ENCODE data around the gene GRM4. TPM values are rescaled to one million over a fixed set of nuclear protein-coding genes. Genes with fewer than 3 reads are reported as not detected.

The GRM4 gene
- polyA plus RNA-seq, 4 donors: 0.07 to 0.09 TPM; not detected in 2

- FAIRE-seq (no peak), DNase-seq (no peak)
- Histone ChIP-seq H3K27me3 (ENCODE audit: control insufficient read depth in 3 of 3, insufficient read depth in 3 of 3, low read length in 3 of 3) (peaks cover 0 to 32% (median 4%) of the 10 kb centered on the region in 3 donors), H3K36me3 (ENCODE audit: control insufficient read depth in 3 of 3, insufficient read depth in 2 of 3, low read depth in 1 of 3, low read length in 3 of 3) (no peaks in the 10 kb centered on the region), H3K4me3 (ENCODE audit: low read depth in 1 of 3, low read length in 3 of 3) (no peak overlapping the region), H3K9me3 (ENCODE audit: control insufficient read depth in 2 of 2, insufficient read depth in 1 of 2, low read depth in 1 of 2, low read length in 1 of 2) (no peaks in the 10 kb centered on the region), H3K27ac (ENCODE audit: low read depth in 1 of 3, low read length in 2 of 3) (no peak overlapping the region), H3K4me1 (ENCODE audit: control insufficient read depth in 3 of 3, insufficient read depth in 2 of 3, low read depth in 1 of 3, low read length in 2 of 3) (no peaks in the 10 kb centered on the region)
- 50 to 65% (median 55%) methylated on average over 21 of the region's 21 CpGs for WGBS, 3 donors
Measured at GRCh38 chr6:34066772-34067770, 78.8 kb downstream of the GRM4 start.

DNA sequence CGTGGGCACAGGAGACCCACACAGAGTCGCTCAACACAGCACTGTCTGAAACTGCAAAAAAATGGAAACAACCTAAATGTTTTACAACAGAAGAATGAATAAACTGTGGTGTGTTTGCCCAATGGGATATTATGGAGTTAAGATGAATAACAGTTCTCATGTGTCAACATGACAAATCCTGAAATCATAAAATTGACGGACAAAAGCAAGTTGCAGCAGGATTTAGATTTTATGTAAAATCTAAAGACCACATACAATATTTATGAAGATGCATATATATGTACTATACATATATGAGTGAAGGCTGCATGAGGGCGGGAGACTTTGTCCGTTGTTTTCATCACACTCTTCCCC is 79.7 kb downstream of the GRM4 start:
- Histone ChIP-seq H3K36me3 (ENCODE audit: control insufficient read depth in 3 of 3, insufficient read depth in 2 of 3, low read depth in 1 of 3, low read length in 3 of 3) (no peaks in the 10 kb centered on the region), H3K4me1 (ENCODE audit: control insufficient read depth in 3 of 3, insufficient read depth in 2 of 3, low read depth in 1 of 3, low read length in 2 of 3) (no peaks in the 10 kb centered on the region), H3K27me3 (ENCODE audit: control insufficient read depth in 3 of 3, insufficient read depth in 3 of 3, low read length in 3 of 3) (peaks cover 0 to 32% (median 4%) of the 10 kb centered on the region in 3 donors), H3K4me3 (ENCODE audit: low read depth in 1 of 3, low read length in 3 of 3) (no peak overlapping the region), H3K9me3 (ENCODE audit: control insufficient read depth in 2 of 2, insufficient read depth in 1 of 2, low read depth in 1 of 2, low read length in 1 of 2) (no peaks in the 10 kb centered on the region), H3K27ac (ENCODE audit: low read depth in 1 of 3, low read length in 2 of 3) (no peak overlapping the region)
- DNase-seq: no peak
- FAIRE-seq: no peak
- 61 to 65% (median 63%) methylated on average over 5 of the region's 5 CpGs for WGBS, 3 donors

DNA sequence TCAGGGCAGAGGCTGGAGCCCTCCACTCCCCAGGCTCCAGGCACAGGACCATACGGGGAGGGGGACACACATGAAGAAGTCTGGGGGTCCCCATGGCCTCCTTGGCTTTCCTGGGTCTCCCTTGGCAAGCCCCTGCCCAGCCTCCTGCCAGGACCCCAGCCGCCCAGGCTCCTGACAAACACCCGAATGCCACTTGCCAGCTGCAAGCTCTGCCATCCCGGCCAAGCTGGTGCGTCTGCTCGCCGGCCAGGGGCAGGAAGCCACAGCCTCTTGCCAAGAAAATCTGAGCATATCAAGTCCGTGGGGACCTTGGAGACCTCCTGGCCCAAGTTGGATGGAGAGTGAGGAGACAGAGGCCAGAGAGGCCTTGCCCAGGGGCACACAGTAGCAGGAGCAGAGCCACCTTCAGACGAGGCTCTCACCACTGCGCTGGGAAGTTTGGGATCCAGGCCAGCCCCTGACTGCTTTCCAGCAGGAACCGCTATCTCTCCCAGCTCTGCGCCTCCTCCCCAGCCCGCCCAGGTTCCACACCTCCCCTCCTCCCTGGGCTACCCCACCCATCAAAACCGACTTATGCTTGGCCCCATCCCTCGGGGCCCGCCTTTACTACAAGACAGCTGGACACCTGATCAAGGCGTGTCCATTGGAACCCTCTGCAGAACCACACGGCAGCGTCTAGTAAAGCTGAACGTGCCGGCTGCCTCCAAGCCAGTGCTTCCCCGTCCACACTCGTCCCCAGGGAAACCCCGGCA is 80.2 kb downstream of the GRM4 start:
- WGBS, 3 donors: 36 to 54% (median 44%) methylated on average over 24 of the region's 24 CpGs
- Histone ChIP-seq H3K27me3 (ENCODE audit: control insufficient read depth in 3 of 3, insufficient read depth in 3 of 3, low read length in 3 of 3) (peaks cover 0 to 34% (median 4%) of the 10 kb centered on the region in 3 donors), H3K36me3 (ENCODE audit: control insufficient read depth in 3 of 3, insufficient read depth in 2 of 3, low read depth in 1 of 3, low read length in 3 of 3) (no peaks in the 10 kb centered on the region), H3K4me1 (ENCODE audit: control insufficient read depth in 3 of 3, insufficient read depth in 2 of 3, low read depth in 1 of 3, low read length in 2 of 3) (no peaks in the 10 kb centered on the region), H3K27ac (ENCODE audit: low read depth in 1 of 3, low read length in 2 of 3) (no peak overlapping the region), H3K4me3 (ENCODE audit: low read depth in 1 of 3, low read length in 3 of 3) (no peak overlapping the region), H3K9me3 (ENCODE audit: control insufficient read depth in 2 of 2, insufficient read depth in 1 of 2, low read depth in 1 of 2, low read length in 1 of 2) (no peaks in the 10 kb centered on the region)
- DNase-seq (no peak), FAIRE-seq (no peak)

- H3K4me1 ChIP-seq (ENCODE audit: control insufficient read depth in 3 of 3, insufficient read depth in 2 of 3, low read depth in 1 of 3, low read length in 2 of 3): no peaks in the 10 kb centered on the region
- H3K27ac ChIP-seq (ENCODE audit: low read depth in 1 of 3, low read length in 2 of 3): no peak overlapping the region
- no peaks in the 10 kb centered on the region for H3K36me3 ChIP-seq (ENCODE audit: control insufficient read depth in 3 of 3, insufficient read depth in 2 of 3, low read depth in 1 of 3, low read length in 3 of 3)
- DNase-seq (no peak), FAIRE-seq (no peak)
- H3K9me3 ChIP-seq (ENCODE audit: control insufficient read depth in 2 of 2, insufficient read depth in 1 of 2, low read depth in 1 of 2, low read length in 1 of 2): no peaks in the 10 kb centered on the region
- 71 to 86% (median 72%) methylated on average over 7 of the region's 7 CpGs for WGBS, 3 donors
- peaks cover 0 to 34% (median 4%) of the 10 kb centered on the region in 3 donors for H3K27me3 ChIP-seq (ENCODE audit: control insufficient read depth in 3 of 3, insufficient read depth in 3 of 3, low read length in 3 of 3)
- H3K4me3 ChIP-seq (ENCODE audit: low read depth in 1 of 3, low read length in 3 of 3): no peak overlapping the region
Measured at GRCh38 chr6:34064675-34065074, 81.2 kb downstream of the GRM4 start.

DNA sequence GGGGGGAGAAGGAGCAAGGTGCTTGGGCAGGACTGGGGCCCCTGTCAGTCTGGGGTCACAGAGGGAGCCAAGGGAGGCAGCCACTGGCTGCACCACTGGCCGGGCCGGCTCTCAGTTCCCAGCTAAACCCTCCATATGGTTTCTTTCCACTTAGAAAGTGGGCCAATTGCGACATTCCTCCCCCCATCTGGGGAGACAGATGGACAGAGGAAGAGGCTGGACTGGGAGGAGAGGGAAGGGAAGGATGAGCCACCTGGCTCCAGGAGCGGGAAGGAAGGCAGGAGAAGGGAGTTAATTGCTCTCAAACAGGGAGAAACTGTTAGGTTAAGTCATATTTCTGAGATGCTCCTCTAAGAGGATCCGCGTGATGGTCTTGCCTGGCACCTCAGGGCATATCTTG is 82.2 kb downstream of the GRM4 start:
- WGBS, 3 donors: 65 to 77% (median 66%) methylated on average over 6 of the region's 6 CpGs
- FAIRE-seq: no peak
- Histone ChIP-seq H3K4me1 (ENCODE audit: control insufficient read depth in 3 of 3, insufficient read depth in 2 of 3, low read depth in 1 of 3, low read length in 2 of 3) (no peaks in the 10 kb centered on the region), H3K27ac (ENCODE audit: low read depth in 1 of 3, low read length in 2 of 3) (no peak overlapping the region), H3K27me3 (ENCODE audit: control insufficient read depth in 3 of 3, insufficient read depth in 3 of 3, low read length in 3 of 3) (peaks cover 0 to 31% (median 4%) of the 10 kb centered on the region in 3 donors), H3K9me3 (ENCODE audit: control insufficient read depth in 2 of 2, insufficient read depth in 1 of 2, low read depth in 1 of 2, low read length in 1 of 2) (no peaks in the 10 kb centered on the region), H3K36me3 (ENCODE audit: control insufficient read depth in 3 of 3, insufficient read depth in 2 of 3, low read depth in 1 of 3, low read length in 3 of 3) (no peaks in the 10 kb centered on the region), H3K4me3 (ENCODE audit: low read depth in 1 of 3, low read length in 3 of 3) (no peak overlapping the region)
- no peak for DNase-seq

DNA sequence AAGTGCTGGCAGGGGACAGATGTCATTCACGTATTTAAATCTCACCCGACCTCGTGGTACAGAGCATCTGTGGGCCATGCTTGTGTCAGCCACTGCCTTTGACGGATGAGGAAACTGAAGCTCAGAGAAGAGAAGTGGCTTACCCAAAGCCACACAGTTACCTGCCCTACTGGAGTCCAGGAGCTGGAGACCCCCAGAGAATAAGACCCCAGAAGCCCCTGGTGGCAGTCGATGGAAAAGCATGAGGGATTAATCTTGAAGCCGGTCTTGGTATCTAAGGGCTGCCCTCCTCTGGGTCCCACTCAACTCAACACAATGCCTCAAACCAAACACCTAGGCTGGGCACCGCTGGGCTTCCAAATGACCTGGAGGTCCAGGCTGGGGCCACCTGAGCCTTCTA is 83.1 kb downstream of the GRM4 start:
- H3K4me1 ChIP-seq (ENCODE audit: control insufficient read depth in 3 of 3, insufficient read depth in 2 of 3, low read depth in 1 of 3, low read length in 2 of 3): no peaks in the 10 kb centered on the region
- WGBS, 3 donors: 72 to 76% (median 73%) methylated on average over 7 of the region's 7 CpGs
- H3K36me3 ChIP-seq (ENCODE audit: control insufficient read depth in 3 of 3, insufficient read depth in 2 of 3, low read depth in 1 of 3, low read length in 3 of 3): no peaks in the 10 kb centered on the region
- no peak overlapping the region for H3K4me3 ChIP-seq (ENCODE audit: low read depth in 1 of 3, low read length in 3 of 3)
- peaks cover 0 to 28% (median 4%) of the 10 kb centered on the region in 3 donors for H3K27me3 ChIP-seq (ENCODE audit: control insufficient read depth in 3 of 3, insufficient read depth in 3 of 3, low read length in 3 of 3)
- FAIRE-seq: no peak
- no peak for DNase-seq
- no peaks in the 10 kb centered on the region for H3K9me3 ChIP-seq (ENCODE audit: control insufficient read depth in 2 of 2, insufficient read depth in 1 of 2, low read depth in 1 of 2, low read length in 1 of 2)
- H3K27ac ChIP-seq (ENCODE audit: low read depth in 1 of 3, low read length in 2 of 3): no peak overlapping the region

DNA sequence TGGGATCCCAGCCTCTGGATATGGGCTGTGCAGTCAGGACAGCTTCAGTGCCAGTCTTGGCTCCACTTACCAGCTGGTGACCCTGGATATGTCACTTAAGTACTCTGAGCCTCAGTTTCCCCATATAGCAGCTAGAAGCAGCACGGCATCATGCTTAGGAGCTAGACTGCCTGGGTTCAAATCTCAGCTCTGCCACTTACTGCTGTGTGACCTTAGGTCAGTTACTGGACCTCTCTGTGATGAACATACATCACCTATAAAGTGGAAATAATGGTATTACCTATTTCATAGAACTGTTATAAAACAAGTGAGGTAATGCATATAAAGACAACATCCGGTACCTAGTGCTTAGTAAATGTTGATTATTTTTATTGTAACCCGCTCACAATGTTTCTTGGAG is 83.7 kb downstream of the GRM4 start:
- no peaks in the 10 kb centered on the region for H3K36me3 ChIP-seq (ENCODE audit: control insufficient read depth in 3 of 3, insufficient read depth in 2 of 3, low read depth in 1 of 3, low read length in 3 of 3)
- no peak overlapping the region for H3K27ac ChIP-seq (ENCODE audit: low read depth in 1 of 3, low read length in 2 of 3)
- no peaks in the 10 kb centered on the region for H3K4me1 ChIP-seq (ENCODE audit: control insufficient read depth in 3 of 3, insufficient read depth in 2 of 3, low read depth in 1 of 3, low read length in 2 of 3)
- WGBS, 3 donors: 82 to 87% (median 86%) methylated on average over 3 of the region's 3 CpGs
- peaks cover 0 to 31% (median 4%) of the 10 kb centered on the region in 3 donors for H3K27me3 ChIP-seq (ENCODE audit: control insufficient read depth in 3 of 3, insufficient read depth in 3 of 3, low read length in 3 of 3)
- H3K9me3 ChIP-seq (ENCODE audit: control insufficient read depth in 2 of 2, insufficient read depth in 1 of 2, low read depth in 1 of 2, low read length in 1 of 2): no peaks in the 10 kb centered on the region
- no peak for FAIRE-seq
- no peak overlapping the region for H3K4me3 ChIP-seq (ENCODE audit: low read depth in 1 of 3, low read length in 3 of 3)
- DNase-seq: no peak

DNA sequence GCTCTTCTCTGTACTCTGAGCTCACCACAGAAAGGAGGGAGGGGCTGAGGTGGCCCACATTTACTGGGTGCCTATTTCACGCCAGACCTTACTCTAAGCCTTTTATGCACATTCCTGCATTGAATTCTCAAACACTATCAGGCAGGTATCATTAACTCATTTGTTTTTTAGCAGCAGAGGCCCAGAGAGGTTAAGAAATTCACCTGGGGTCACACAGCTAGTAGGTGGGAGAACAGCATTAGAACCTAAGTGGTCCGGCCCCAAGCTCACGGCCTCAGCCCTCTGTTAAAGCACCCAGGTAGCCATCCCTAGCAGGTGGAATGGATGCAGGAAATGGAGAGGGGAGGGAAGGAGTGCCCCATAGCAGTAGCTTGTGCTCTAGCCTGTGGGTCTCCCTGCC is 84.5 kb downstream of the GRM4 start:
- H3K4me1 ChIP-seq (ENCODE audit: control insufficient read depth in 3 of 3, insufficient read depth in 2 of 3, low read depth in 1 of 3, low read length in 2 of 3): no peaks in the 10 kb centered on the region
- H3K9me3 ChIP-seq (ENCODE audit: control insufficient read depth in 2 of 2, insufficient read depth in 1 of 2, low read depth in 1 of 2, low read length in 1 of 2): no peaks in the 10 kb centered on the region
- H3K27ac ChIP-seq (ENCODE audit: low read depth in 1 of 3, low read length in 2 of 3): no peak overlapping the region
- DNase-seq: no peak
- 68 to 76% (median 69%) methylated on average over 3 of the region's 3 CpGs for WGBS, 3 donors
- H3K4me3 ChIP-seq (ENCODE audit: low read depth in 1 of 3, low read length in 3 of 3): no peak overlapping the region
- FAIRE-seq: no peak
- peaks cover 0 to 32% (median 2%) of the 10 kb centered on the region in 3 donors for H3K27me3 ChIP-seq (ENCODE audit: control insufficient read depth in 3 of 3, insufficient read depth in 3 of 3, low read length in 3 of 3)
- H3K36me3 ChIP-seq (ENCODE audit: control insufficient read depth in 3 of 3, insufficient read depth in 2 of 3, low read depth in 1 of 3, low read length in 3 of 3): no peaks in the 10 kb centered on the region

Data from small intestine (tissue), 7 donors.